ENCODE results near the gene NFIC.

NFIC gene

GRCh38 chr19:3481241-3482090 is 115.1 kb downstream of the NFIC start:
- TF ChIP-seq GLIS3 (CRISPR knock-in tag; IDR thresholded peaks at IDR 0.05) = no peak
- no peak for ATAC-seq

GRCh38 chr19:3482507-3483225 is 116.3 kb downstream of the NFIC start:
- no peak for ATAC-seq
- no peak for TF ChIP-seq ESRRG (CRISPR knock-in tag; IDR thresholded peaks at IDR 0.05)
- TF ChIP-seq BACH2 (CRISPR knock-in tag; IDR thresholded peaks at IDR 0.05; ENCODE audit: borderline replicate concordance) = no peak

DNA sequence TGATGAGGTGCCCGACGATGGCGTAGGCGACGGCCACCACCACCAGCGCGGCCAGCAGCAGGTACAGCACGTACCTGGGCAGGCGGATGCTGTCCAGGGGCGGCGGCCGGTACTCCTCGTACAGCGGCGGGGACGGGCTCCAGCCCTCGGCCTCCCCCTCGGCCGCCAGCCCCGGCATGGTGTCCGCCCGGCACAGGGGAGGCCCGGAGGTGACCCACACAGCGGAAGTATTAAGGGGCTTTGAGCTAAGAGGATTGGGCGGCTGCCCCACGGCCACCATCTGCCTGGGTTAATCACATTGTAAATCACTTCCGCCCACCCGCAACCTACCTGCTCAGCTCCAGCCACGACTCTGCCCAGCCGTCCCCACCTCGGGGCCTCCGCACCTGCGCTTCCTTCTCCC is 116.8 kb downstream of the NFIC start, which contains the start of gene SMIM44:
TSS of gene SMIM44 (minus strand) at position 216 of the 403 bp plus-strand sequence. CDS start at position 178, 38 bp downstream.
- TF ChIP-seq, protein P1, sequence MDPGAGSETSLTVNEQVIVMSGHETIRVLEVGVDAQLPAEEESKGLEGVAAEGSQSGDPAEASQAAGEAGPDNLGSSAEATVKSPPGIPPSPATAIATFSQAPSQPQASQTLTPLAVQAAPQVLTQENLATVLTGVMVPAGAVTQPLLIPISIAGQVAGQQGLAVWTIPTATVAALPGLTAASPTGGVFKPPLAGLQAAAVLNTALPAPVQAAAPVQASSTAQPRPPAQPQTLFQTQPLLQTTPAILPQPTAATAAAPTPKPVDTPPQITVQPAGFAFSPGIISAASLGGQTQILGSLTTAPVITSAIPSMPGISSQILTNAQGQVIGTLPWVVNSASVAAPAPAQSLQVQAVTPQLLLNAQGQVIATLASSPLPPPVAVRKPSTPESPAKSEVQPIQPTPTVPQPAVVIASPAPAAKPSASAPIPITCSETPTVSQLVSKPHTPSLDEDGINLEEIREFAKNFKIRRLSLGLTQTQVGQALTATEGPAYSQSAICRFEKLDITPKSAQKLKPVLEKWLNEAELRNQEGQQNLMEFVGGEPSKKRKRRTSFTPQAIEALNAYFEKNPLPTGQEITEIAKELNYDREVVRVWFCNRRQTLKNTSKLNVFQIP (CRISPR knock-in tag; IDR thresholded peaks at IDR 0.05; ENCODE audit: borderline replicate concordance, low read depth) = no peak
- no peak for TF ChIP-seq RARB (CRISPR knock-in tag; IDR thresholded peaks at IDR 0.05)
- TF ChIP-seq ZNF70 (CRISPR knock-in tag; IDR thresholded peaks at IDR 0.05) = no peak
- no peak for TF ChIP-seq ZFP3 (CRISPR knock-in tag; IDR thresholded peaks at IDR 0.05)
- TF ChIP-seq ISL1 (CRISPR knock-in tag; IDR thresholded peaks at IDR 0.05) = no peak
- no peak for TF ChIP-seq CSDC2 (CRISPR knock-in tag; IDR thresholded peaks at IDR 0.05)
- no peak for TF ChIP-seq CSRNP3 (CRISPR knock-in tag; IDR thresholded peaks at IDR 0.05)
- ATAC-seq = no peak

DNA sequence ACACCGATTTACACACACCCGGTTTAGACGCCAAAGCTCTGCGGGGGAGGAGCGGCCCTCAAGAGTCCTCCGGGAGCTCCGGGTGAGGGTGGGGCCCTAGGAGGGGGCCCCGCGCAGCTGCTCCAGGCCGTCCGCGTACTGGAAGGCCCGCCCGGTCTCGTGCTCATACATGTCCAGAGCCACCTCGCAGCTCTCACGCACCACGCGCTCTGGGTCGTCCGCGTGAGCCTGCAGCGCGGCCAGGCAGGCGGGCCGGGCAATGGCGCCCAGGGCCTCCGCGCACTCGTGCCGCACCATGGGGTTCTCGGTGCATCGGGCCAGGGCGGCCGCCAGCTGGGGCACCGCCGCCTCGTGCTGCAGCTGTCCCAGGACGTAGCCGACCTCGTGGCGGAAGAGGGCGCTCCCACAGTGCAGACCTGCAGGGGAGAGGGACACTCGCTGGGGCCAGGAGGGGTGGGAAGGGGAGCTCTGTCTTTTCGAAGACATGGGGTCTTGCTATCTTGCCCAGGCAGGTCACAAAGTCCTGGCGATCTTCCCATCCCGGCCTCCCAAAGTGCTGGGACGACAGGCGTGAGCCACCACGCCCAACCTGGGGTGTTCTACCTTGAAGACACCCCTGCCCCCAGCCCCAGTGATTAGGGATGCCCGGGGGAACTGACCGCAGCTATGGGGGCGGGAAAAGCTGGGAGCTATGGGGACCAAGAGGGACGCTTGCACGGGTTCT is 125.2 kb downstream of the NFIC start:
- ATAC-seq = no peak

More for the DNA sequence above, 125.2 kb downstream of the NFIC start:
- no peak for TF ChIP-seq RARB (CRISPR knock-in tag; IDR thresholded peaks at IDR 0.05)
- TF ChIP-seq OSR1 (CRISPR knock-in tag; IDR thresholded peaks at IDR 0.05) = no peak
- TF ChIP-seq CSDC2 (CRISPR knock-in tag; IDR thresholded peaks at IDR 0.05) = no peak
- no peak for TF ChIP-seq CREB5 (CRISPR knock-in tag; IDR thresholded peaks at IDR 0.05; ENCODE audit: low read depth)
- no peak for TF ChIP-seq BACH2 (CRISPR knock-in tag; IDR thresholded peaks at IDR 0.05; ENCODE audit: borderline replicate concordance)
- TF ChIP-seq CSRNP3 (CRISPR knock-in tag; IDR thresholded peaks at IDR 0.05) = no peak
- TF ChIP-seq ZFP3 (CRISPR knock-in tag; IDR thresholded peaks at IDR 0.05) = no peak
- no peak for TF ChIP-seq ZFP30 (CRISPR knock-in tag; IDR thresholded peaks at IDR 0.05)
- TF ChIP-seq, protein P2, sequence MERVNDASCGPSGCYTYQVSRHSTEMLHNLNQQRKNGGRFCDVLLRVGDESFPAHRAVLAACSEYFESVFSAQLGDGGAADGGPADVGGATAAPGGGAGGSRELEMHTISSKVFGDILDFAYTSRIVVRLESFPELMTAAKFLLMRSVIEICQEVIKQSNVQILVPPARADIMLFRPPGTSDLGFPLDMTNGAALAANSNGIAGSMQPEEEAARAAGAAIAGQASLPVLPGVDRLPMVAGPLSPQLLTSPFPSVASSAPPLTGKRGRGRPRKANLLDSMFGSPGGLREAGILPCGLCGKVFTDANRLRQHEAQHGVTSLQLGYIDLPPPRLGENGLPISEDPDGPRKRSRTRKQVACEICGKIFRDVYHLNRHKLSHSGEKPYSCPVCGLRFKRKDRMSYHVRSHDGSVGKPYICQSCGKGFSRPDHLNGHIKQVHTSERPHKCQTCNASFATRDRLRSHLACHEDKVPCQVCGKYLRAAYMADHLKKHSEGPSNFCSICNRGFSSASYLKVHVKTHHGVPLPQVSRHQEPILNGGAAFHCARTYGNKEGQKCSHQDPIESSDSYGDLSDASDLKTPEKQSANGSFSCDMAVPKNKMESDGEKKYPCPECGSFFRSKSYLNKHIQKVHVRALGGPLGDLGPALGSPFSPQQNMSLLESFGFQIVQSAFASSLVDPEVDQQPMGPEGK (CRISPR knock-in tag; IDR thresholded peaks at IDR 0.05; ENCODE audit: borderline replicate concordance) = no peak
- TF ChIP-seq ZNF565 (CRISPR knock-in tag; conservative IDR thresholded peaks at IDR 0.05; ENCODE audit: low read depth) = no peak
- no peak for TF ChIP-seq PPARA (CRISPR knock-in tag; IDR thresholded peaks at IDR 0.05; ENCODE audit: borderline replicate concordance)
- no peak for TF ChIP-seq GLIS3 (CRISPR knock-in tag; IDR thresholded peaks at IDR 0.05)
